C1 segment of cervical spinal cord (tissue), 14 donors: Measurements from ENCODE around the gene PRLHR.

Experiments used
- DNase-seq, 14 donors: peaks; one replicate each; lab custom pipeline; 2025; lab: John Stamatoyannopoulos, UW

The PRLHR gene

GRCh38 chr10:118563373-118563890, 32.0 kb downstream of the PRLHR start:
- no peak for DNase-seq

- DNase-seq: no peak
These were observed 32.6 kb downstream of the PRLHR start for GRCh38 chr10:118562851-118563250.

DNA sequence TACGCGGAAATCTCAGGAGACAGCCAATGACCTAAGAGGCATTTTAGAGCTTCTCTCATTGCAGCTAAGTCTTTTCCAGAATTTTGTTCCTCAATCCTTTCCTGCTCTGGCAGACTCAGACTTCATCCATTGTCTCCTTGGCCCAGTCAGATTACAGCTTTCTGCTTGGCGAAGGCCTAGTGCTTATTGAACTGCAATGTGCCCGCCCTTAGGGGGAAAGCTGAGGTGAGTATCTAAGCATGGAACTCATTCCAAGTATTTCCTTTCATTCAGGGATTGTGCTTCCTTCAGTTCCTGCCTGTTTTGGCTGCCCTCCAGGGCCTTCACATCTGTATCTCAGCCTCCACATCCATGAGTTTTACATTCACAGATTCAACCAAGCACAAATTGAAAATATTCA, 37.5 kb downstream of the PRLHR start:
- DNase-seq: no peak

- DNase-seq: no peak
These were observed 43.8 kb downstream of the PRLHR start for GRCh38 chr10:118551535-118552100.

DNA sequence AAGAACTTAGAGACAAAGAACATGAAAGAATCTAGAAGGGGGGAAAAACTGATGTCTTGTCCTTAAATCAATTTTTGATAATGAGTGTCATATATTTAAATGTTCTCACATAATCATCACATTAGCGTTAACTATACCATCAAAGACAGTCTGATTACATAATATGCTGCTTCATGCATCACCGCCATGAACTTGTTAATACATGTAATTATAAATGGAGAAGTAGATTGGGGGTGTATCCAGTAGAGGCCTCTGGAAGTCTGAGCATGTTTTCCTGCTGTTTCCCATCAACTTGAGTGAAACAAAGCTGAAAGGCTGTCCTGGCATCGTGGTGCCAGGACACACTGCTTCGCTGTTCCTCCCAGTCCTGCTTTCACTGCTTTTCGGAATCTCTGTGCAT, 48.2 kb downstream of the PRLHR start:
- DNase-seq: no peak

GRCh38 chr10:118546479-118546878, 49.0 kb downstream of the PRLHR start:
- no peak for DNase-seq

DNA sequence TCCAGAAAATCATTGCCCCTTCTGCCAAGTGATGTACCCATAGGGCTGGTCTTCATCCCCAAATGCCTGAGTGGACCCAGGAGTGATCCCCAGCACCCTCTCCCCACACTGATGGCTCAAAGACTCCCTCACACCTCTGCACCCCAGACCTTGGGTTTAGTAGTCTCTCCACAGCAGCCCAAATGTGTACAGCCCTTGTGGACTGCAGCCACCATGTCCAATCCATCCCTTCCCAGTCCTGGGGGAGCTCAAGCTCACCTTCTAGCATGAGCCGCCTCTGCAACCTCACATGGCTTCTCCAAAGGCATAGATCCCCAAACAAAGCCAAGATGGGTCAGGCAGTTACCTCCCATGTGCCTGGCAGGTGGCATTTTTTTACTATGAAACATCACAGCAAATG, 50.1 kb downstream of the PRLHR start:
- no peak for DNase-seq

DNA sequence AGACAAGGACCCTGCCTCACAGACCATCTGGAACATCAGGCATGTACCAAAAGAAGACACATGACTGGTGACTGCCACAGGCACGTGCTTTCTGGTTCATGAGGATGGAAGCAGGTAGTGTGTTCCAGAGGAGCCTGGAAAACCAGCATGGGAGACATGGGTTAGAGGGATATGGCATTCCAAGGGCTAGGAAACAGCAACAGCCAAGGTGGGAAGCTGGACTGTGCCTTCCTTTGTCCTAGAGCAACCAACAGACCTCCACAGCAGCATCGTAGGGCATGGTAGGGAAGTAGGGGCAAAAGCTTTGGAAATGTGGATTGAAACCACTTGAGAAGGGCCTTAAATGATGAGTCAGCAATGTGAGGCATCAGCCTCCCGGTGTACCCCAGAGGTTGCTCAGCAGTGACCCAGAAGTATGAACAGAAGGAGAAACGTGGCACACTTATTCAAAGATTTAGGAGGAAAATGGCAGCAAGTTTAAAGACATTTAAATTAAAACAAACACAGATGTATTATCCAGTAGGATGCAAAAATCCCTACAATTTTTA, 51.0 kb downstream of the PRLHR start:
- DNase-seq: no peak

GRCh38 chr10:118543714-118544400, 51.6 kb downstream of the PRLHR start:
- no peak for DNase-seq

GRCh38 chr10:118542745-118543144, 52.7 kb downstream of the PRLHR start:
- DNase-seq: no peak

- DNase-seq: no peak
These were observed 53.2 kb downstream of the PRLHR start for GRCh38 chr10:118542205-118542604.

GRCh38 chr10:118541718-118542117, 53.7 kb downstream of the PRLHR start:
- no peak for DNase-seq
